Right cardiac atrium (tissue), 5 donors: ENCODE data around the gene BCAS1. TPM values are rescaled to one million over a fixed set of nuclear protein-coding genes. Genes with fewer than 3 reads are reported as not detected.
A peak's percentile ranks its signal among the peaks of the same experiment; 100 is the strongest.

Source experiments
- ATAC-seq, 2 donors: fragments of 200-7000 bp; cut with Tn5 transposase; one replicate each; pipeline versions ENCODE4 v1.8.0 to v1.9.1; 2020; ENCODE audit warnings: moderate library complexity in 2 of 2, mild to moderate bottlenecking in 1 of 2
- DNase-seq, 3 donors: peaks; one replicate each; pipeline ENCODE4 v3.0.0-alpha.2; 2020
- H3K27ac ChIP-seq: one replicate; pipeline ENCODE4 v1.5.1; 2013; ENCODE audit warnings: mild to moderate bottlenecking, low read length, control low read depth, moderate library complexity
- H3K27me3 ChIP-seq: one replicate; pipeline ENCODE4 v1.6.1; 2013; ENCODE audit not compliant: control insufficient read depth, insufficient read depth
- H3K4me1 ChIP-seq: one replicate; pipeline ENCODE4 v1.6.1; 2013; ENCODE audit warnings: low read length; ENCODE audit not compliant: control insufficient read depth, insufficient read depth
- H3K4me3 ChIP-seq: one replicate; pipeline ENCODE4 v1.5.1; 2013; ENCODE audit warnings: low read length, control low read depth
- H3K9me3 ChIP-seq: one replicate; pipeline ENCODE4 v1.6.1; 2013; ENCODE audit warnings: low read length; ENCODE audit not compliant: control insufficient read depth
- WGBS: extraction: QIAGEN DNeasy Blood & Tissue Kit; methylation state at CpG from one replicate; pipeline ENCODE4 v1.1.7; 2013; 5-methylcytosine and 5-hydroxymethylcytosine counted together
- intact Hi-C, 4 donors: fragments of 100-400 bp; cut with DNase I; formaldehyde crosslinking; loops; one replicate each; pipeline versions ENCODE4 v1.11.0 to v1.14.0; 2022 to 2023
- polyA plus RNA-seq: library from polyadenylated mRNA; stranded (reverse); fragments of 200-250 nt; gene quantifications from one replicate; pipeline ENCODE4 v1.2.3, GENCODE V29; 2013
- total RNA-seq, 4 donors: library from RNA; stranded (reverse); fragmentation: NEBNext Ultra II Directional; extraction: Animal tissue kit (Norgen Biotek cat#: 25700); gene quantifications; one replicate each; pipeline ENCODE4 v1.2.1, GENCODE V29; 2021
- donor health status: healthy with polysubstance abuse.
- donor health status: DM: no; HTN: yes; CAD: no.
- donor health status: DM: no; HTN: no; CAD: no.
- donor health status: DM: no; HTN: yes; CAD: no; lungs with severe emphysema.
- donor health status: DM: yes; HTN: yes; CAD: no.

Gene BCAS1
- total and polyA plus RNA-seq, 5 donors: 0.18 TPM; not detected in 3

DNA sequence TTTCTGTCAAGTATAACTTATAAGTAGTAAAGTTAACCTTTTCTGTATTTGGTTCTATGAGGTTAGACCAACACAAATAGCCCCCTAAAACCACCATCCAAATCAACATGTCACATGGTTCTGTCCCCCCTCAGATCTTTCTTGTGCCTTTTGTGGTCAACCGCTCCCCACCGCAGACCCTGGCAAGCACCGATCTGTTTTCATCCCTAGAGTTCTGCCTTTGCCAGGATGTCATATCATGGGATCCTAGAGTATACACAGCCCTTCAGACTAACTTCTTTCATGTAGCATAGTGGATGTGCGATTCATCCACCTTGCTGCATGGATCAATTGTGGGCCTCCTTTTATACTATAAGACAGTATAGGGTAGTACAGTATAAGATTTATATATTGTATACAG lies 124.3 kb downstream of the BCAS1 start:
- Histone ChIP-seq H3K4me1 (peaks cover 9% of the 10 kb centered on the region), H3K9me3 (no peaks in the 10 kb centered on the region), H3K27ac (no peak overlapping the region), H3K27me3 (no peaks in the 10 kb centered on the region), H3K4me3 (no peak overlapping the region)
- 90% methylated on average over 4 of the region's 4 CpGs for WGBS
- ATAC-seq: no peak
- no peak for DNase-seq
- intact Hi-C loops: loop anchor here in 2 of 4 donors (10.0 kb wide), 2 partner anchors 119 to 371 kb away; no protein-coding TSS in a partner anchor

DNA sequence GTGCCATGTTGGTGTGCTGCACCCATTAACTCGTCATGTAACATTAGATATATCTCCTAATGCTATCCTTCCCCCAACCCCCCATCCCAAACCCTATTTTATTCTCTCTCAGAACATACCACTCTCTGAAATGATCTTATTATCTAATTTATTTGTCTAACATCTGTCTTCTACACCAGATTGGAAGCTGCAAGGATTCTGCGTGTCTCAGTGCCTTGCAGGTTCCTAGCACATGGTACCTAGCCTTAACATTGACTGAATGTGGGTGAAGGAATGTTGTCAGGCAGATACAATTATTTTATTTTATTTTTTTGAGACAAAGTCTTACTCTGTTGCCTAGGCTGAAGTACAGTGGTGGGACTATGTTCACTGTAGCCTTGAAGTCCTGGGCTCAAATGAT lies 124.9 kb downstream of the BCAS1 start:
- WGBS: 96% methylated on average over 2 of the region's 2 CpGs
- no peak overlapping the region for H3K27ac ChIP-seq
- ATAC-seq: no peak
- no peak for DNase-seq
- no peaks in the 10 kb centered on the region for H3K9me3 ChIP-seq
- peaks cover 9% of the 10 kb centered on the region for H3K4me1 ChIP-seq
- H3K4me3 ChIP-seq: no peak overlapping the region
- H3K27me3 ChIP-seq: no peaks in the 10 kb centered on the region
- intact Hi-C loops: loop anchor here in 2 of 4 donors (10.0 kb wide), 2 partner anchors 119 to 371 kb away; no protein-coding TSS in a partner anchor

DNA sequence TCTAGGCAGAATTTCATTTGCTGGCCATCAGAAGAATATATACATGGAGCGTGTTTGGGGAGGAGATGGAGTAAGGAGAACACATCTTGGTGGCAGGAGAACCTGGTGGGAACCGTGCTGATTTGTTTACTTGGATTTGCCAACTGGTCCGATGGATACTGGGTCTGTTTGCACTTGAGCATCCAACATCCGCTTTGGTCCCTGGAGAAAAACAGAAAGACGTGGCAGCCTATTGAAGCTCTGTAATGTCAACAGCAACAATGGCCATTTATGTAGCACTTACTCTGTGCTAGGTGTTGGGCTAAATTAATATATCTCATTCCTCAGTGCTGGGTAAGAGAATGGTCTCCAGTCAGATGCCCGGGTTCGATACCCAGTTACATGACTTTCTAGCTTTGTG lies 125.6 kb downstream of the BCAS1 start:
- ATAC-seq (no peak), DNase-seq (no peak)
- intact Hi-C loops: loop anchor here in 3 of 4 donors (5.0 to 10.0 kb wide), 3 partner anchors 120 to 370 kb away; no protein-coding TSS in a partner anchor
- WGBS: 77% methylated on average over 7 of the region's 7 CpGs
- Histone ChIP-seq H3K4me3 (no peak overlapping the region), H3K27me3 (no peaks in the 10 kb centered on the region), H3K9me3 (no peaks in the 10 kb centered on the region), H3K27ac (no peak overlapping the region), H3K4me1 (peaks cover 7% of the 10 kb centered on the region)

DNA sequence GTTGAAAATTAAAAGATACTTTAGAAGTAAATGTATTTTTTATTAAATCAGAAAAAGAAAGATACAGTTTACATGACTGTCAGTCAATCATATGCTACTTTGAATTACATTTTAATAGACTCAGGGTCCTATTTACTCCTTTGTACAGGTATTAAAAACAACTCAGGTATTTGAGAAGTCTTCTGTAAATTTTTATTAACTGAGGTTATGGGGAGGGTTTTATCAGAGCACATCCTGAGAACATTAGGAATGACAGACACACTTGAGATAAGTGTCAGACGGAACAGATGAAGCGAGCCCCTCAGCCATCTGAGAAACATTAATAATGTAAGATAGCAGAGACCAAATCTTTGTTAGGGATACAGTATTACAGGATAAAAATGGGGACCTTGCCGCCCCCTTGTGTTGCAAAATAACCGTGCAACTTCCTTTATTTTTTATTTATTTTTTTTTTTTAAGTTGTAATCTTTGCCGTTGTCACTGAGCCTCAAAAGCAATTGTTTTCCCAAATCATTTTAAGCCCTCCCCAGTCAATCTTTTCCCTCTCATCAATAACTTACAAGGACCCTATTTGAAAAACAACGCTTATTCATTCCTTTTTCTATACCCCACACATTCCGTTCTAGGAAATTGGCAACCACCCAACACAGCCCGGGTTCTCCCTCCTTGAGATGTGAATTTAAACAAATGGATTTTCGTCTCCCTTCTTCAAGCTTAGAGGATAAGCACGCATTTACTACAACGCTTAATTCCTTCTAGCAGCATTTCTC lies 126.7 kb downstream of the BCAS1 start:
- peak in 2 of 3 donors; percentile 30 to 70 for DNase-seq
- no peaks in the 10 kb centered on the region for H3K27me3 ChIP-seq
- H3K9me3 ChIP-seq: no peaks in the 10 kb centered on the region
- no peak overlapping the region for H3K27ac ChIP-seq
- peaks cover 3% of the 10 kb centered on the region for H3K4me1 ChIP-seq
- H3K4me3 ChIP-seq: peak overlapping the region; percentile 33
- no peak for ATAC-seq
- 9% methylated on average over 11 of the region's 11 CpGs for WGBS
- intact Hi-C loops: loop anchor here in 3 of 4 donors (5.0 to 10.0 kb wide), 3 partner anchors 121 to 369 kb away; no protein-coding TSS in a partner anchor

DNA sequence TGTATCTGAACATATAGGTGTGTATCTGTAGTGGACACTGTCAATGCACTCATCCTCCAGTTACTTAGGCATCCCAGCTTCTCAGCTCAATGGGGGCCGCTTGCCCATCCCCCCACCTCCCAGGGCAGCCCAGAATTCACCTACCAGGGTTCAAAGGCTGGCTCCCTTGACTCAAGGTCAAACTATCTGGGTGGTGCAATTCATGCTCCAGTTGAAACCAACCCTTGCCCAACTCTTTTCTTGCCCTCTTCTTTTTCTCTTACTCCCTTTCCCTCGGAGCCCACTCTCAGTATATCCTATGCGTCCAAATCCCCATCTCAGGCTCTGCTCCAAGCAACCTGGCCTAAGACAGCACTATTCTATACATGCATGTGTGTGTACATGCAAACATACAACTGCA lies 127.4 kb downstream of the BCAS1 start:
- Histone ChIP-seq H3K27me3 (no peaks in the 10 kb centered on the region), H3K4me1 (peaks cover 2% of the 10 kb centered on the region), H3K4me3 (no peak overlapping the region), H3K9me3 (no peaks in the 10 kb centered on the region), H3K27ac (no peak overlapping the region)
- WGBS: 92% methylated on average over 3 of the region's 3 CpGs
- intact Hi-C loops: loop anchor here in 3 of 4 donors (5.0 to 10.0 kb wide), 3 partner anchors 122 to 368 kb away; no protein-coding TSS in a partner anchor
- ATAC-seq (no peak), DNase-seq (no peak)

DNA sequence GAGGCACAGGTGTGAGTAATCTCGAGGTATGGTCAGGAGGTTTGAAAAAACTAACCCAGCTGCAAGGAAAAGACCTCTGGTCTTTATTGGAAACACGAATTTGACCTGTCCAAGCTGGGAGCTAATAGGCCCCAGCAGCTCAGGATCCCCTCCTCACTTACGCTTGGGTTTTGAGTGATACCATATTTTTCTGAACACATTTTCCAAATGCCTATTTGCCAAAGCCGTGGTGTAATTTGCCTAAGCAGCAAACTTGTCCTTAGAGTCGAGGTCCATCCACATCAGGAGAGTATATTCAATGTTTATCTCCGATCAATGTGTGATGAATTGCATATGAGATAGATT lies 128.0 kb downstream of the BCAS1 start:
- no peak overlapping the region for H3K4me3 ChIP-seq
- H3K27ac ChIP-seq: no peak overlapping the region
- H3K4me1 ChIP-seq: peaks cover 2% of the 10 kb centered on the region
- 76% methylated on average over 6 of the region's 6 CpGs for WGBS
- no peaks in the 10 kb centered on the region for H3K9me3 ChIP-seq
- intact Hi-C loops: loop anchor here in 3 of 4 donors (5.0 to 10.0 kb wide), 3 partner anchors 122 to 368 kb away; no protein-coding TSS in a partner anchor
- DNase-seq: no peak
- no peak for ATAC-seq
- no peaks in the 10 kb centered on the region for H3K27me3 ChIP-seq

DNA sequence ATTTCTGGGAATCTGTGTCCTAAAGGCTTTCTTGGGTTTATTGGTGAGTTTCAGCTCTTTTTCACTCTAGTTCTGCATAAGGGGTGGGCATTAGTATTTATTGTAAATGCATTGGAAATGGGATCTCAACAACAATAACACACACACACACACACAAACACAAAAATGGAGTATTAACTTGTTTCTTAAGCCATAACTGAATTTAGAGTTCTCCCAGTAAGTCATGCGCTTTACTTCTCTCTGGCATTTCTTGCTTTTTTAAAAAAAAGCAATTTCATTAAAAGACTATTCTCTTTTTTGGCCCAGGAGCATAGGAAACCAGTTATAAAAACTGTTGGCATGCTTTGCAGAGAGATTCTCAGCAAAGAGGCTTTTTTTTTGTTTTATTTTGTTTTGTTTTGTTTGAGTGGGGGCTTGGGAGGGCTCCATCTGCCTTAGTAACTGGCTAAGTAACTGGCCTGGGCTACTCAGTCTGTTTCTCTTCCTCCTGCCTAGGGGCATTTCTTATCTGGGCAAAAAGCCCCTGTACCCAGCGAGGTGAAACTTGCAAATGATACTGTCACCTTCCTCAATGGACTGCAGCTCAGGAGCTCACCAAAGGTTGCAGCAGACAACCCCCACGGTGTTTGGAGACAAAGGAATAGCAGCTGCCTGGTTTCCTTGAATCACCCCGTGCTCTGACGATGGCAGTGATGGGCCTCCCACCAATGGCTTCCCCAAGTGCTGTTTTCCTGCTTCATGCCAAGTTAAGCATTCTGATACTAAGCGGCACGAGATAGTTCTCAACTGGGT lies 128.5 kb downstream of the BCAS1 start:
- Histone ChIP-seq H3K9me3 (no peaks in the 10 kb centered on the region), H3K27ac (no peak overlapping the region), H3K4me1 (peaks cover 2% of the 10 kb centered on the region), H3K4me3 (peak overlapping the region; percentile 11), H3K27me3 (no peaks in the 10 kb centered on the region)
- intact Hi-C loops: loop anchor here in 3 of 4 donors (5.0 to 10.0 kb wide), 3 partner anchors 123 to 367 kb away; no protein-coding TSS in a partner anchor
- no peak for ATAC-seq
- DNase-seq: no peak
- WGBS: 54% methylated on average over 7 of the region's 7 CpGs

DNA sequence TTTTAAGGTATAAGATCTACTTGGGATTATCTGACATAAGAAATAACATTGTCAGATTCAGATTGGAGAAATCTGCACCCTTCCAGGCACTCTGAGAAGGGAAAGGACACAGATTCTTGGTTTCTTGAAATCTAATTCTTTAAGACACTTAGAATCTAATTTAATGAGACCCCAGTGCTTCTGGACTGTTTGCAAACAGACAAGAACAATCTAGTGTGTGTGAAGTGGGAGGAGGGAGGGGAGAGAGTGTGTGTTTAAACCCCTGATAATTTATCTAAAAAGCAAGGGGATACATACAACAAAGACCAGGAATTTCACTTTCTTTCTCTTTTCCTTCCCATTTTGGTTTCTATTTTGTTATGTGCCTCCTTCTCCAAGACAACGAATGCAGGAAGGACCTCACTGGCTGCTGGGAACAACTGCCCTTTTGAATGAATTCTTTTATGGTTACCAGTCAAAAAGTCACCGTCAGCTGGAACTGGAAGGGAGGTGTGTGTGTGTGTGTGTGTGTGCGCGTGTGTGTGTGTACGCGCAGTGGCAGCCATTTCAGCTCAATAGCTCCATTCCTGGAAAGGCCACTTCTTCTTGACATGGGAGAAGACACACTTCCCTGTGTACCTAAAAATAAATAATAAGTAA lies 129.4 kb downstream of the BCAS1 start:
- 26% methylated on average over 6 of the region's 6 CpGs for WGBS
- Histone ChIP-seq H3K27ac (peak overlapping the region; percentile 46), H3K9me3 (no peaks in the 10 kb centered on the region), H3K27me3 (no peaks in the 10 kb centered on the region), H3K4me1 (peaks cover 2% of the 10 kb centered on the region), H3K4me3 (peak overlapping the region; percentile 11)
- DNase-seq (peak in 2 of 3 donors; percentile 43 to 79), ATAC-seq (peak; percentile 27 to 58)
- intact Hi-C loops: loop anchor here in 3 of 4 donors (5.0 to 10.0 kb wide), 3 partner anchors 124 to 366 kb away; no protein-coding TSS in a partner anchor

DNA sequence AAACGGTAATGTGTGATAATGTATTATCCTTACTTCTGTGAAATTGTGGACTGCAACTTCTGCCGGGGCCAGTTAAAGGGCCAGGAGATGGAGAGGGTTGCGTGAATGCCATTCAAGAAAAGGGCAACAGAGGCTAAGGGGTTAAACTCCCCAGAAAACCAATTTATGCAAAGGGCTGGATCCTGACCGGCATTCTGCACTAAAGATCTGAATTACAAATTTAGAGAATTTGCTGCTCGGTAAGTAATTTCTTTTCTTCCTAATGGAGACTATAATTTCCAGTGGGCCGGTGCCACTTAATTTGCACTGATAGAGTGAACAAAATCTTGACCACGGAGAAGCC lies 130.1 kb downstream of the BCAS1 start:
- peak overlapping the region; percentile 17 for H3K4me3 ChIP-seq
- no peaks in the 10 kb centered on the region for H3K27me3 ChIP-seq
- H3K9me3 ChIP-seq: no peaks in the 10 kb centered on the region
- H3K27ac ChIP-seq: peak overlapping the region; percentile 56
- peaks cover 4% of the 10 kb centered on the region for H3K4me1 ChIP-seq
- ATAC-seq (no peak), DNase-seq (no peak)
- WGBS: 36% methylated on average over 7 of the region's 7 CpGs
- intact Hi-C loops: loop anchor here in 3 of 4 donors (5.0 to 10.0 kb wide), 3 partner anchors 124 to 366 kb away; no protein-coding TSS in a partner anchor

DNA sequence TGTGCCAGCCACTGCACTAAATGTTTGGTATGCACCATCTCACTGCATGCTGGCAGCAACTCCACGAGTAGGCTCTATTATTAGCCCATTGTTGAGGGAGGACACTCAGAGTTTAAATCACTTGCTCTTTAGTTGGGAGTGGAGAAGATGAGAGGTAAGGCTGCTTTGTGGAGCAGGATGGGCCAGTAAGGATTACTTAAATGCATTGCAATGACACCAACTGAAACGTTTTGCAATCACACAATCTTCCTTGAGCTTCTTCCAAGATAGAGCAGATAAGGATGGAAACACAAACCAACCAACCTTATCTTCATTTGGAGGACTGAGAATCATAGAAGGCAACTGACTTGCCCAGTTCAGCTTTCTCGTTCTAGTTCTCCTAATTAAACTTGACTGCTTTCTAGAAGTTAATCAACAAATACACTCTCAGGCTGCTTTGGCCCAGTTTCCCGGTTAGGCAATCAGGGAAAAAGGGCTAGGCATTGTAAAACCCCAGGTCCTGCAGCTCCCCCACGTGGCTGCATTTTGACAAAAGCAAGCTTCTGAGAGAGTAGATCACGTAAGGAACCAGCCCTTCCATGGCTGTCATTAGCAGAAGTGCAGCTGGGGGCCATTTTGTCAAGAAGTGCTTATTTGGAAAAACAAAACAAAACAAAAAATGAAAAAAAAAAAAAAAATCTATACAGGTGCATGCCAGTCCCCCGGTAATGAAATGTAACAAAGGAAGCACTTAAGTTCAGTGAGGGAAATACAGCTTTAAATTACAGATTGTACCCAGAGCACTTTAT lies 130.6 kb downstream of the BCAS1 start:
- peaks cover 5% of the 10 kb centered on the region for H3K4me1 ChIP-seq
- intact Hi-C loops: loop anchor here in 3 of 4 donors (5.0 to 10.0 kb wide), 3 partner anchors 125 to 365 kb away; no protein-coding TSS in a partner anchor
- DNase-seq (peak; percentile 93 to 97 (median 95)), ATAC-seq (peak; percentile 89 to 90)
- H3K9me3 ChIP-seq: no peaks in the 10 kb centered on the region
- H3K4me3 ChIP-seq: no peak overlapping the region
- 3% methylated on average over 7 of the region's 7 CpGs for WGBS
- H3K27me3 ChIP-seq: no peaks in the 10 kb centered on the region
- peak overlapping the region; percentile 56 for H3K27ac ChIP-seq
